ENCODE measurements around the gene CCND1.

DNA sequence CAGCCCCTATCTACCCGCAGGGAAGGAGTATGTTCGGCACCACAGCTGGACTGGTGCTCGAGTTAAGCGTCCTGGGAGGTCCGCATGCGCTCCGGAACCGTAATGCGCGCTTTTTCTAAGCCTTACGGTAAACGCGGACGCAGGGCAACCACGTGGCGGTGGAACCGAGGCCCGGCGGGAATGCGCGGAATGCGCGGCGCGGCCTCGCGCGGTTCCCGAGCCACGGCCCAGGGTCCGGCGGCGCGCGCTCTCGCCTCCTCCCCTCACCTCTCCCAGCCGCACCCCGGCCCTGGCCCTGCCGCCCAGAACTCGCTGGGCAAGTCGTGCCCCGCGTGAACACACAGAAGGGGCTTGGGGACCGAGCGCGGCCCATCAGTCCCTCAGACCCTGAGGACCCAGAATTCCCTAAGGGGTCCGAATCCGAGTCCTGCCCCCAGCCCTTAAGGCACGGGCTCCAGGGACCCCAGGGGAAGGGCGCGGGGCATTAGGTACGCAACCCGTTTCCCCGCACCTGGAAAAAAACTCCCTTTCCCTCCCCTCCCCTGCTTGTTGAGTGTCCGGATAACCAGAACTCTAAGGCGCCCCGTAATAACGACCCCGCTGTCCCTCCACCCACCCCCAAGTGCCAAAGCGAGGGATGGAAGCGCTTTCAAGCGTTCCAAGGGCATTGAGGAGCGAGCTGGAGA lies 4.3 kb upstream of the CCND1 start:
- no peak for TF ChIP-seq ZNF274 (IDR thresholded peaks at IDR 0.05; ENCODE audit: low read depth, low read length)
- no peak for TF ChIP-seq YY1 (IDR thresholded peaks at IDR 0.05; ENCODE audit: insufficient read depth, insufficient read length)
